Endodermal cell (in vitro differentiated cells): ENCODE measurements around the gene THSD7A. TPM values are rescaled to one million over a fixed set of nuclear protein-coding genes. Genes with fewer than 3 reads are reported as not detected.

ENCODE experiments used
- DNase-seq: peaks from one replicate; pipeline ENCODE4 v3.0.0-alpha.2; 2017
- H3K27ac ChIP-seq: 2 replicates; pipeline ENCODE4 v1.5.1; 2013; ENCODE audit warnings: mild to moderate bottlenecking, low read depth, low read length, moderate library complexity
- H3K27me3 ChIP-seq: 2 replicates; pipeline ENCODE4 v1.6.1; 2013; ENCODE audit warnings: mild to moderate bottlenecking, low read length, moderate library complexity; ENCODE audit not compliant: insufficient read depth, control insufficient read depth, poor library complexity, severe bottlenecking
- H3K36me3 ChIP-seq: 2 replicates; pipeline ENCODE4 v1.7.0; 2013; ENCODE audit warnings: mild to moderate bottlenecking, low read length, moderate library complexity; ENCODE audit not compliant: control insufficient read depth, insufficient read depth
- H3K4me1 ChIP-seq: one replicate; pipeline ENCODE4 v1.7.0; 2013; ENCODE audit warnings: low read length; ENCODE audit not compliant: control insufficient read depth, insufficient read depth
- H3K4me3 ChIP-seq: 2 replicates; pipeline ENCODE4 v1.5.1; 2013; ENCODE audit warnings: mild to moderate bottlenecking, low read length, moderate library complexity
- H3K9ac ChIP-seq: 2 replicates; pipeline ENCODE4 v1.6.1; 2013; ENCODE audit warnings: mild to moderate bottlenecking, low read length, moderate library complexity; ENCODE audit not compliant: poor library complexity, severe bottlenecking; ENCODE audit errors: extremely low read depth
- H3K9me3 ChIP-seq: 2 replicates; pipeline ENCODE4 v1.6.1; 2013; ENCODE audit warnings: mild to moderate bottlenecking, low read length, moderate library complexity; ENCODE audit not compliant: control insufficient read depth
- H3K27ac Mint-ChIP-seq: 2 replicates; pipeline ENCODE4 v1.8.0; 2020; ENCODE audit warnings: mixed read lengths
- H3K27me3 Mint-ChIP-seq: 2 replicates; pipeline ENCODE4 v1.8.0; 2021; ENCODE audit warnings: mild to moderate bottlenecking, mixed read lengths; ENCODE audit not compliant: insufficient read depth
- H3K36me3 Mint-ChIP-seq: 2 replicates; pipeline ENCODE4 v1.8.0; 2020; ENCODE audit warnings: low read depth, mixed read lengths
- H3K4me1 Mint-ChIP-seq: 2 replicates; pipeline ENCODE4 v1.8.0; 2020; ENCODE audit warnings: mixed read lengths
- H3K4me3 Mint-ChIP-seq: 2 replicates; pipeline ENCODE4 v1.8.0; 2020; ENCODE audit warnings: mild to moderate bottlenecking, moderate library complexity, mixed read lengths
- H3K9me3 Mint-ChIP-seq: 2 replicates; pipeline ENCODE4 v1.8.0; 2020; ENCODE audit warnings: mild to moderate bottlenecking, mixed read lengths
- CTCF ChIP-seq: fragments of 200-600 bp; sonication (generic); conservative IDR thresholded peaks from 2 replicates; pipeline ENCODE4 v1.5.0; 2021; ENCODE audit warnings: antibody characterized with exemption, mild to moderate bottlenecking
- whole genome bisulfite sequencing, 2 experiments: methylation state at CpG; one replicate each; pipeline versions ENCODE4 v1.1.5 to v1.1.7; 2013; ENCODE audit warnings: missing lambda C conversion rate in 2 of 2, mixed read lengths in 1 of 2; ENCODE audit not compliant: insufficient coverage in 1 of 2, insufficient read length in 1 of 2; 5-methylcytosine and 5-hydroxymethylcytosine counted together
- total RNA-seq, 2 donors: library from RNA; stranded (reverse); fragmentation: NEBNext Ultra II Directional in 1 of 2; extraction: Animal tissue kit (Norgen Biotek cat#: 25700) in 1 of 2; gene quantifications; 2 replicates in 1 of 2; 3 replicates in 1 of 2; pipeline ENCODE4 v1.2.1, GENCODE V29; 2021

THSD7A gene
- total RNA-seq, 2 donors from 2014 or later = 0.73 to 1.3 TPM

DNA sequence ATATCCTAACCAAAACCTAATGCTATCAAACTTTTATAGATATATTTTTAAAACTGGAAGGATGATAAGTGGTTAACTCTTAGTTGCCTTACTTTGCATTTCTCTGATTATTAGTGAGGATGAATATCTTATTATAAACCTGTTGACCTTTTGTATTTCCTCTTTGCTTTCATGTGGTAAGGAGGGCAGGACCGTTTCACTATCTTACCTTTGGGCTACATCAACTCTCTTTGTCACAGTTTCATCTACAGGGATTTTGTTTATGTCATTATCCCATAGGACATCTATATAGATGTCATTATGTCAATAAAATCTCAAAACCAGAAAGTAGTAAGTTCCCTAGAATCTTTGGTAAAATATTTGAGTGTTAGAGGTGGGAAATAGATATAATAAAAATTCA lies 219.3 kb downstream of the THSD7A start:
- Mint-ChIP-seq H3K4me3 (no peak overlapping the region), H3K27me3 (no peaks in the 10 kb centered on the region), H3K27ac (no peak overlapping the region), H3K9me3 (no peaks in the 10 kb centered on the region), H3K36me3 (no peaks in the 10 kb centered on the region), H3K4me1 (no peaks in the 10 kb centered on the region)
- no peaks in the 10 kb centered on the region for H3K36me3 ChIP-seq
- no peaks in the 10 kb centered on the region for H3K4me1 ChIP-seq
- no peaks in the 10 kb centered on the region for H3K27me3 ChIP-seq
- H3K27ac ChIP-seq = no peak overlapping the region
- no peak overlapping the region for H3K4me3 ChIP-seq
- no peak for DNase-seq
- no peak for TF ChIP-seq CTCF
- H3K9me3 ChIP-seq = no peaks in the 10 kb centered on the region
- H3K9ac ChIP-seq = no peak overlapping the region
- WGBS, 2 experiments = 100% methylated on average over 1 of the region's 1 CpG; no CpG with 5 or more reads in 1 of the 2 experiments

- H3K9me3 Mint-ChIP-seq = no peaks in the 10 kb centered on the region
- WGBS, 2 experiments = 60 to 100% methylated on average over 1 to 2 of the region's 2 CpGs
- H3K27ac Mint-ChIP-seq = no peak overlapping the region
- no peaks in the 10 kb centered on the region for H3K36me3 Mint-ChIP-seq
- H3K4me3 Mint-ChIP-seq = no peak overlapping the region
- Histone ChIP-seq H3K27ac (no peak overlapping the region), H3K4me1 (no peaks in the 10 kb centered on the region), H3K27me3 (no peaks in the 10 kb centered on the region), H3K9ac (no peak overlapping the region), H3K4me3 (no peak overlapping the region), H3K36me3 (no peaks in the 10 kb centered on the region), H3K9me3 (no peaks in the 10 kb centered on the region)
- no peak for TF ChIP-seq CTCF
- no peaks in the 10 kb centered on the region for H3K27me3 Mint-ChIP-seq
- no peak for DNase-seq
- H3K4me1 Mint-ChIP-seq = no peaks in the 10 kb centered on the region
Measured at GRCh38 chr7:11609096-11609670, 222.8 kb downstream of the THSD7A start.

- Mint-ChIP-seq H3K9me3 (no peaks in the 10 kb centered on the region), H3K27ac (no peak overlapping the region), H3K36me3 (no peaks in the 10 kb centered on the region), H3K4me1 (no peaks in the 10 kb centered on the region), H3K4me3 (no peak overlapping the region), H3K27me3 (no peaks in the 10 kb centered on the region)
- no peaks in the 10 kb centered on the region for H3K9me3 ChIP-seq
- no peak for TF ChIP-seq CTCF
- WGBS, 2 experiments = 25 to 70% methylated on average over 2 of the region's 2 CpGs
- no peak overlapping the region for H3K4me3 ChIP-seq
- H3K27ac ChIP-seq = peak overlapping the region; percentile 16
- H3K4me1 ChIP-seq = no peaks in the 10 kb centered on the region
- no peaks in the 10 kb centered on the region for H3K36me3 ChIP-seq
- no peaks in the 10 kb centered on the region for H3K27me3 ChIP-seq
- DNase-seq = no peak
- no peak overlapping the region for H3K9ac ChIP-seq
Measured at GRCh38 chr7:11607686-11608085, 224.3 kb downstream of the THSD7A start.
